Vagina (tissue), 2 donors: ENCODE results near the gene AGL.

ENCODE experiments used
- CTCF ChIP-seq, 3 experiments: fragments of 450-650 bp in 2 of 3; fragments of 200-600 bp in 1 of 3; sonication (generic) in 1 of 3; IDR thresholded peaks; one replicate each; pipeline ENCODE4 v1.5.1; 2017 to 2019; ENCODE audit warnings: antibody characterized with exemption in 3 of 3, mild to moderate bottlenecking in 2 of 3, moderate library complexity in 2 of 3
- POLR2A ChIP-seq, 2 donors: fragments of 450-650 bp; IDR thresholded peaks; one replicate each; pipeline ENCODE4 v1.6.1; 2017; ENCODE audit warnings: antibody characterized with exemption in 2 of 2, mild to moderate bottlenecking in 2 of 2, moderate library complexity in 2 of 2
- POLR2AphosphoS5 ChIP-seq, 2 donors: sonication (generic); formaldehyde crosslinking; IDR thresholded peaks; one replicate each; pipeline ENCODE4 v1.9.0; 2017; ENCODE audit warnings: antibody characterized with exemption in 2 of 2, mild to moderate bottlenecking in 2 of 2, low read depth in 1 of 2; ENCODE audit not compliant: insufficient read depth in 1 of 2

GRCh38 chr1:99850459-99851291 is 514 bp downstream of the AGL start:
- TF ChIP-seq CTCF (IDR thresholded peaks at IDR 0.05): no peak
- TF ChIP-seq POLR2A (IDR thresholded peaks at IDR 0.05): no peak
- no peak for TF ChIP-seq POLR2AphosphoS5 (IDR thresholded peaks at IDR 0.05; ENCODE audit: insufficient read depth in 1 of 2, low read depth in 1 of 2)
